Dedifferentiated amniotic fluid mesenchymal stem cell (primary cell): Measurements from ENCODE around the gene MISP3.
A peak's percentile ranks its signal among the peaks of the same experiment; 100 is the strongest.
"Not testable (repeated sequence)": the region's sequence is repeated elsewhere in the genome, so short reads cannot be mapped to it uniquely, and the experiment has no call there.

Experiments
- DNase-seq: peaks from one replicate; pipeline ENCODE4 v3.0.0-alpha.2; 2016; ENCODE audit errors: extremely low spot score

MISP3 gene

GRCh38 chr19:14072535-14073260 is at the start of gene MISP3:
TSS of gene MISP3 (plus strand) at chr19:14072786. CDS start at chr19:14073310, 524 bp downstream.
- DNase-seq = no peak

GRCh38 chr19:14023404-14024235 is 49.0 kb upstream of the MISP3 start:
- peak; percentile 27 for DNase-seq

GRCh38 chr19:14026652-14027192 is 45.9 kb upstream of the MISP3 start:
- not testable (repeated sequence) for DNase-seq

GRCh38 chr19:14027856-14028450 is 44.6 kb upstream of the MISP3 start, which contains the start of gene RLN3:
TSS of gene RLN3 (plus strand) at chr19:14028148. CDS start at chr19:14028205, 57 bp downstream.
- no peak for DNase-seq

GRCh38 chr19:14028901-14029300 is 43.7 kb upstream of the MISP3 start:
- DNase-seq = no peak

- no peak for DNase-seq
Observed at GRCh38 chr19:14030997-14031718, 41.4 kb upstream of the MISP3 start.

- DNase-seq = no peak
Observed at GRCh38 chr19:14031719-14032480, 40.7 kb upstream of the MISP3 start, which contains the start of gene IL27RA. TSS of gene IL27RA (plus strand) at chr19:14031762. CDS start at chr19:14031873, 111 bp downstream.

- DNase-seq = no peak
Observed at GRCh38 chr19:14033946-14034345, 38.6 kb upstream of the MISP3 start.

- DNase-seq = not testable (repeated sequence)
Observed at GRCh38 chr19:14035159-14035558, 37.4 kb upstream of the MISP3 start.

GRCh38 chr19:14035706-14036105 is 36.9 kb upstream of the MISP3 start:
- no peak for DNase-seq

- no peak for DNase-seq
Observed at GRCh38 chr19:14039181-14039580, 33.4 kb upstream of the MISP3 start.

- peak; percentile 77 for DNase-seq
Observed at GRCh38 chr19:14042659-14043608, 29.7 kb upstream of the MISP3 start.

GRCh38 chr19:14047866-14048265 is 24.7 kb upstream of the MISP3 start:
- not testable (repeated sequence) for DNase-seq

GRCh38 chr19:14048443-14049153 is 24.0 kb upstream of the MISP3 start:
- DNase-seq = no peak

GRCh38 chr19:14050512-14050911 is 22.1 kb upstream of the MISP3 start:
- DNase-seq = no peak

GRCh38 chr19:14050961-14051360 is 21.6 kb upstream of the MISP3 start:
- DNase-seq = not testable (repeated sequence)

GRCh38 chr19:14051980-14052379 is 20.6 kb upstream of the MISP3 start:
- no peak for DNase-seq

- DNase-seq = no peak
Observed at GRCh38 chr19:14052470-14052869, 20.1 kb upstream of the MISP3 start.

GRCh38 chr19:14053032-14053431 is 19.6 kb upstream of the MISP3 start:
- no peak for DNase-seq
